ENCODE measurements around the gene PPIL6. TPM values are rescaled to one million over a fixed set of nuclear protein-coding genes. Genes with fewer than 3 reads are reported as not detected.

Gene PPIL6
- total and polyA plus RNA-seq, 4 donors = 0.17 to 0.51 (median 0.30) TPM

DNA sequence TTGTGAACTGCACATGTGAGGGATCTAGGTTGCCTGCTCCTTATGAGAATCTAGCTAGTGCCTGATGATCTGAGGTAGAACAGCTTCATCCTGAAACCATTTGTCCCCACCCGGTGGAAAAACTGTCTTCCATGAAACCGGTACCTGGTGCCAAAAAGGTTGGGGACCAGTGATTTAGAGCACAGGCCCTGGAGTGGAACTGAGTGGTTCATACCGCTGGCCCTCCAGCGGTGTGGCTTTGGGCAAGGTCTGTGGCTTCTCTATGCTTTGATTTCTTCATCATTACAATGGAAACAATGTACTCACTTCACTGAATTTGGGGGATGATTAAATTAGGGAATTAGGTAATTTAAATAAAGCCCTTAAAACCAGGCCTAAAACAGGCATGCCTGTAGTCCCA is 94.4 kb downstream of the PPIL6 start (continued):
- TF ChIP-seq, protein P1, sequence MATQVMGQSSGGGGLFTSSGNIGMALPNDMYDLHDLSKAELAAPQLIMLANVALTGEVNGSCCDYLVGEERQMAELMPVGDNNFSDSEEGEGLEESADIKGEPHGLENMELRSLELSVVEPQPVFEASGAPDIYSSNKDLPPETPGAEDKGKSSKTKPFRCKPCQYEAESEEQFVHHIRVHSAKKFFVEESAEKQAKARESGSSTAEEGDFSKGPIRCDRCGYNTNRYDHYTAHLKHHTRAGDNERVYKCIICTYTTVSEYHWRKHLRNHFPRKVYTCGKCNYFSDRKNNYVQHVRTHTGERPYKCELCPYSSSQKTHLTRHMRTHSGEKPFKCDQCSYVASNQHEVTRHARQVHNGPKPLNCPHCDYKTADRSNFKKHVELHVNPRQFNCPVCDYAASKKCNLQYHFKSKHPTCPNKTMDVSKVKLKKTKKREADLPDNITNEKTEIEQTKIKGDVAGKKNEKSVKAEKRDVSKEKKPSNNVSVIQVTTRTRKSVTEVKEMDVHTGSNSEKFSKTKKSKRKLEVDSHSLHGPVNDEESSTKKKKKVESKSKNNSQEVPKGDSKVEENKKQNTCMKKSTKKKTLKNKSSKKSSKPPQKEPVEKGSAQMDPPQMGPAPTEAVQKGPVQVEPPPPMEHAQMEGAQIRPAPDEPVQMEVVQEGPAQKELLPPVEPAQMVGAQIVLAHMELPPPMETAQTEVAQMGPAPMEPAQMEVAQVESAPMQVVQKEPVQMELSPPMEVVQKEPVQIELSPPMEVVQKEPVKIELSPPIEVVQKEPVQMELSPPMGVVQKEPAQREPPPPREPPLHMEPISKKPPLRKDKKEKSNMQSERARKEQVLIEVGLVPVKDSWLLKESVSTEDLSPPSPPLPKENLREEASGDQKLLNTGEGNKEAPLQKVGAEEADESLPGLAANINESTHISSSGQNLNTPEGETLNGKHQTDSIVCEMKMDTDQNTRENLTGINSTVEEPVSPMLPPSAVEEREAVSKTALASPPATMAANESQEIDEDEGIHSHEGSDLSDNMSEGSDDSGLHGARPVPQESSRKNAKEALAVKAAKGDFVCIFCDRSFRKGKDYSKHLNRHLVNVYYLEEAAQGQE (IDR thresholded peaks at IDR 0.05) = no peak
- TF ChIP-seq JUND (IDR thresholded peaks at IDR 0.05) = no peak
- no peak for TF ChIP-seq FOXA1 (IDR thresholded peaks at IDR 0.05)

DNA sequence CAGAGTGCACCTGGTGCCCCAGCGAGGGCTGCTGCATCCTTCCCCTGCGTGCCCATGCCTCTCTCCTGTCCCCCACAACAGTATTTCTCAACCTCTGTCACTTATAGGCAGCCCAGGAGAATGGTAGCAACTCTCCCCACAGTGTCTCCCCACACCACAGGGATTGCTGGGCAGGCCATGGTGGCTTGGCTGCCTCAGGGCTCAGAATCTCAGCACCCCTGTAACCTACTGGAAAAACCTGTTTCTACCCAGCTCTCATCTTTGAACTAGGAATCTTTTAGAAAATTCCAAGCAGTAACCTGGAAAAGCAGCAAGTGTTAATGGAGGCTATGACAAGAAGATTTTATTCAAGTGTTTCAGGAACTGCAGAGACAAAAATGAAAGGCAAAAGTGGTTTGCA is 96.2 kb downstream of the PPIL6 start:
- Histone ChIP-seq H3K27me3 (ENCODE audit: control insufficient read depth in 4 of 4, insufficient read depth in 4 of 4, low read length in 3 of 4) (no peaks in the 10 kb centered on the region), H3K9ac (ENCODE audit: low read depth in 1 of 2, low read length in 2 of 2) (no peak overlapping the region), H3K4me1 (ENCODE audit: control insufficient read depth in 4 of 4, insufficient read depth in 4 of 4, low read length in 3 of 4) (peaks cover 0 to 2% (median under 1%) of the 10 kb centered on the region in 4 donors), H3K4me3 (ENCODE audit: low read depth in 1 of 3, low read length in 3 of 3) (no peak overlapping the region), H3K9me3 (ENCODE audit: control insufficient read depth in 4 of 4, low read length in 3 of 4) (no peaks in the 10 kb centered on the region), H3K27ac (ENCODE audit: low read depth in 1 of 2, low read length in 2 of 2) (no peak overlapping the region), H3K36me3 (ENCODE audit: control insufficient read depth in 4 of 4, insufficient read depth in 3 of 4, low read depth in 1 of 4, low read length in 3 of 4) (no peaks in the 10 kb centered on the region)
- no peak for DNase-seq (ENCODE audit: low spot score)
- 97% methylated on average over 2 of the region's 2 CpGs for WGBS
- no peak for TF ChIP-seq FOXA2 (IDR thresholded peaks at IDR 0.05)

DNA sequence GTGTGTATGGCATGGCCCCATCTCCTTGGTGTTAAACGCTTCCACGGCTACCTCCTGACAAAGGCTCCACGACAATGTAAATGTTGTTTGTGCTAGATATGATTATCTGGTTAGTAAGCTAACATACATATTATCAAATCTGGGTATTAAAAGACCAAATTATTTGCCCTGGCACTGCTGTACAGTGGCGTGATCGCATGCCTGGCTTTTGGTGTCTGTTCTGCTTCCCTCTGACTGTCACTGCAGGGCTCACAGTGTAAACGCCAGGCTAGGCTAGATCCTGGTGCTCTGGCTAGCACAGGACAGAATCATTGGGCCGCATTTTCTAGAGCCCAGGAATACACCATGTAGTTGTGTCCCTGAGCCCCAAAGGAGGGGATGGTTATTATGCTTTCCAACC is 96.9 kb downstream of the PPIL6 start:
- H3K27ac ChIP-seq (ENCODE audit: low read depth in 1 of 2, low read length in 2 of 2) = no peak overlapping the region
- no peak overlapping the region for H3K9ac ChIP-seq (ENCODE audit: low read depth in 1 of 2, low read length in 2 of 2)
- TF ChIP-seq TAF1 (conservative IDR thresholded peaks at IDR 0.05) (no peak), HNF4A (conservative IDR thresholded peaks at IDR 0.05) (no peak), RXRA (IDR thresholded peaks at IDR 0.05) (no peak), FOXA2 (IDR thresholded peaks at IDR 0.05) (no peak), EGR1 (IDR thresholded peaks at IDR 0.05; ENCODE audit: low read depth in 2 of 2) (no peak)
- TF ChIP-seq, protein P2, sequence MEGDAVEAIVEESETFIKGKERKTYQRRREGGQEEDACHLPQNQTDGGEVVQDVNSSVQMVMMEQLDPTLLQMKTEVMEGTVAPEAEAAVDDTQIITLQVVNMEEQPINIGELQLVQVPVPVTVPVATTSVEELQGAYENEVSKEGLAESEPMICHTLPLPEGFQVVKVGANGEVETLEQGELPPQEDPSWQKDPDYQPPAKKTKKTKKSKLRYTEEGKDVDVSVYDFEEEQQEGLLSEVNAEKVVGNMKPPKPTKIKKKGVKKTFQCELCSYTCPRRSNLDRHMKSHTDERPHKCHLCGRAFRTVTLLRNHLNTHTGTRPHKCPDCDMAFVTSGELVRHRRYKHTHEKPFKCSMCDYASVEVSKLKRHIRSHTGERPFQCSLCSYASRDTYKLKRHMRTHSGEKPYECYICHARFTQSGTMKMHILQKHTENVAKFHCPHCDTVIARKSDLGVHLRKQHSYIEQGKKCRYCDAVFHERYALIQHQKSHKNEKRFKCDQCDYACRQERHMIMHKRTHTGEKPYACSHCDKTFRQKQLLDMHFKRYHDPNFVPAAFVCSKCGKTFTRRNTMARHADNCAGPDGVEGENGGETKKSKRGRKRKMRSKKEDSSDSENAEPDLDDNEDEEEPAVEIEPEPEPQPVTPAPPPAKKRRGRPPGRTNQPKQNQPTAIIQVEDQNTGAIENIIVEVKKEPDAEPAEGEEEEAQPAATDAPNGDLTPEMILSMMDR (IDR thresholded peaks at IDR 0.05; ENCODE audit: low read depth, low read length, missing input control) = no peak
- TF ChIP-seq, protein P3, sequence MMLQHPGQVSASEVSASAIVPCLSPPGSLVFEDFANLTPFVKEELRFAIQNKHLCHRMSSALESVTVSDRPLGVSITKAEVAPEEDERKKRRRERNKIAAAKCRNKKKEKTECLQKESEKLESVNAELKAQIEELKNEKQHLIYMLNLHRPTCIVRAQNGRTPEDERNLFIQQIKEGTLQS (IDR thresholded peaks at IDR 0.05) = no peak
- WGBS = 97% methylated on average over 7 of the region's 7 CpGs
- no peaks in the 10 kb centered on the region for H3K9me3 ChIP-seq (ENCODE audit: control insufficient read depth in 4 of 4, low read length in 3 of 4)
- no peaks in the 10 kb centered on the region for H3K36me3 ChIP-seq (ENCODE audit: control insufficient read depth in 4 of 4, insufficient read depth in 3 of 4, low read depth in 1 of 4, low read length in 3 of 4)
- H3K4me1 ChIP-seq (ENCODE audit: control insufficient read depth in 4 of 4, insufficient read depth in 4 of 4, low read length in 3 of 4) = no peaks in the 10 kb centered on the region
- DNase-seq (ENCODE audit: low spot score) = no peak
- H3K4me3 ChIP-seq (ENCODE audit: low read depth in 1 of 3, low read length in 3 of 3) = no peak overlapping the region
- no peaks in the 10 kb centered on the region for H3K27me3 ChIP-seq (ENCODE audit: control insufficient read depth in 4 of 4, insufficient read depth in 4 of 4, low read length in 3 of 4)

DNA sequence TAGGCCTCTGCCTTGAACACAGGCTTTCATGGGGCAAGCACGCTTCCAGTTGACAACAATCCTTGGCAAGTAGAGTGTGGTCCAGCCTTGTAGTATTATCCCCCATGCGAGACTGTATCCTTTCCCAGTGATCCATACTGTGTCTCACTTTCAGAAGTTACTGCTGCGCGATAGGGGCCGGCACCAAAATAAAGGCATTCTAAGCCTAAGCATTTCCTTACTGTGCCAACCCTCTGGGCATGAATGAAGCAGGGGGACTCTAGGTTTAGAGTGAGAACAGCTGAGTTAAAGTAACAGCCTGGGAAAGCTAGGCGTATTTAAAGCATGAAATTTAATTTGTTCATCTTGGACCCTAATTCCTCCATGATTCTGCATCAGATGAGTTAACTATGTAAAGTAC is 97.5 kb downstream of the PPIL6 start:
- H3K27ac ChIP-seq (ENCODE audit: low read depth in 1 of 2, low read length in 2 of 2) = no peak overlapping the region
- no peaks in the 10 kb centered on the region for H3K27me3 ChIP-seq (ENCODE audit: control insufficient read depth in 4 of 4, insufficient read depth in 4 of 4, low read length in 3 of 4)
- H3K9me3 ChIP-seq (ENCODE audit: control insufficient read depth in 4 of 4, low read length in 3 of 4) = no peaks in the 10 kb centered on the region
- WGBS = 98% methylated on average over 6 of the region's 6 CpGs
- no peaks in the 10 kb centered on the region for H3K36me3 ChIP-seq (ENCODE audit: control insufficient read depth in 4 of 4, insufficient read depth in 3 of 4, low read depth in 1 of 4, low read length in 3 of 4)
- DNase-seq (ENCODE audit: low spot score) = no peak
- H3K9ac ChIP-seq (ENCODE audit: low read depth in 1 of 2, low read length in 2 of 2) = no peak overlapping the region
- H3K4me1 ChIP-seq (ENCODE audit: control insufficient read depth in 4 of 4, insufficient read depth in 4 of 4, low read length in 3 of 4) = no peaks in the 10 kb centered on the region
- H3K4me3 ChIP-seq (ENCODE audit: low read depth in 1 of 3, low read length in 3 of 3) = no peak overlapping the region
- TF ChIP-seq, protein P4, sequence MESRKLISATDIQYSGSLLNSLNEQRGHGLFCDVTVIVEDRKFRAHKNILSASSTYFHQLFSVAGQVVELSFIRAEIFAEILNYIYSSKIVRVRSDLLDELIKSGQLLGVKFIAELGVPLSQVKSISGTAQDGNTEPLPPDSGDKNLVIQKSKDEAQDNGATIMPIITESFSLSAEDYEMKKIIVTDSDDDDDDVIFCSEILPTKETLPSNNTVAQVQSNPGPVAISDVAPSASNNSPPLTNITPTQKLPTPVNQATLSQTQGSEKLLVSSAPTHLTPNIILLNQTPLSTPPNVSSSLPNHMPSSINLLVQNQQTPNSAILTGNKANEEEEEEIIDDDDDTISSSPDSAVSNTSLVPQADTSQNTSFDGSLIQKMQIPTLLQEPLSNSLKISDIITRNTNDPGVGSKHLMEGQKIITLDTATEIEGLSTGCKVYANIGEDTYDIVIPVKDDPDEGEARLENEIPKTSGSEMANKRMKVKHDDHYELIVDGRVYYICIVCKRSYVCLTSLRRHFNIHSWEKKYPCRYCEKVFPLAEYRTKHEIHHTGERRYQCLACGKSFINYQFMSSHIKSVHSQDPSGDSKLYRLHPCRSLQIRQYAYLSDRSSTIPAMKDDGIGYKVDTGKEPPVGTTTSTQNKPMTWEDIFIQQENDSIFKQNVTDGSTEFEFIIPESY (IDR thresholded peaks at IDR 0.05) = no peak
- TF ChIP-seq, protein P1 (IDR thresholded peaks at IDR 0.05) = no peak
- TF ChIP-seq, protein P3 (IDR thresholded peaks at IDR 0.05) = no peak
- TF ChIP-seq, protein P5, sequence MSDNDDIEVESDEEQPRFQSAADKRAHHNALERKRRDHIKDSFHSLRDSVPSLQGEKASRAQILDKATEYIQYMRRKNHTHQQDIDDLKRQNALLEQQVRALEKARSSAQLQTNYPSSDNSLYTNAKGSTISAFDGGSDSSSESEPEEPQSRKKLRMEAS (IDR thresholded peaks at IDR 0.05) = no peak
- TF ChIP-seq EGR1 (IDR thresholded peaks at IDR 0.05; ENCODE audit: low read depth in 2 of 2) (no peak), RXRA (IDR thresholded peaks at IDR 0.05) (no peak)
